Measurements from ENCODE around the gene KCNG1.
"Not testable (repeated sequence)": the region's sequence is repeated elsewhere in the genome, so short reads cannot be mapped to it uniquely, and the experiment has no call there.

The KCNG1 gene

DNA sequence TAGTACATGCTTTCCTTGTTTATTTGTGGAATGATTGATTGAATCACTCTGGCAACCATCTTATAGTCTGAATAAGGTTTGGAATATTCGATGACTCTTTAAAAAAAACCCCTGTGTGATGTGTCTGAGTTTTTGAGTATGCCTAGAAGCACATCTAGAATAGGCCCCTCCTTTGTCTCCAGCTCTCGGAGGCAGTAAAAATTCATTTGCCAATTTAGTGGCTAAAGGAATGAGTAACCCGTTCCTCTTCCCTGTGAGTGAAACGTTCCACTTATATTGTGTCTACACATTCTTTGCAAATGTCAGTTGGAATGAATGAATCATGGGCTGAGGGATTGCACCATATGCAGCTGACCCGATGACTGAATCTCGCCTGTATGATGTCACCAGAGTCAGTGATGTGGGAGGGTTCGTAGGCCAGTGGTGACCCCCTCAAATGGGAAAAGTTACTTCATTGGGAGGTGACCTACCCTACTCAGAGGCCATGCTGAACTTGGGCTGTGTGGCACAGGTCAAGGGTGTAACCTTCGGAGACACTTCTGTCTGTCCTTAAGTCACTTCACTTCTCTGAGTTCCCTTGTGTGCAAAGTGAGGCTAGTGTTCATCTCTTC lies 42.7 kb downstream of the KCNG1 start:
- Histone ChIP-seq H3K27me3 (replicated peaks; ENCODE audit: control insufficient read depth, insufficient read depth, low read length) (peaks cover 2% of the 10 kb centered on the region; the same call in 1 of the 2 replicates), H3K36me3 (ENCODE audit: control insufficient read depth, insufficient read depth, low read length) (no peaks in the 10 kb centered on the region), H3K4me3 (replicated peaks; ENCODE audit: low read depth, low read length) (no peak overlapping the region)
- DNase-seq (ENCODE audit: extremely low read depth, insufficient read length): no peak
- TF ChIP-seq, protein P1, sequence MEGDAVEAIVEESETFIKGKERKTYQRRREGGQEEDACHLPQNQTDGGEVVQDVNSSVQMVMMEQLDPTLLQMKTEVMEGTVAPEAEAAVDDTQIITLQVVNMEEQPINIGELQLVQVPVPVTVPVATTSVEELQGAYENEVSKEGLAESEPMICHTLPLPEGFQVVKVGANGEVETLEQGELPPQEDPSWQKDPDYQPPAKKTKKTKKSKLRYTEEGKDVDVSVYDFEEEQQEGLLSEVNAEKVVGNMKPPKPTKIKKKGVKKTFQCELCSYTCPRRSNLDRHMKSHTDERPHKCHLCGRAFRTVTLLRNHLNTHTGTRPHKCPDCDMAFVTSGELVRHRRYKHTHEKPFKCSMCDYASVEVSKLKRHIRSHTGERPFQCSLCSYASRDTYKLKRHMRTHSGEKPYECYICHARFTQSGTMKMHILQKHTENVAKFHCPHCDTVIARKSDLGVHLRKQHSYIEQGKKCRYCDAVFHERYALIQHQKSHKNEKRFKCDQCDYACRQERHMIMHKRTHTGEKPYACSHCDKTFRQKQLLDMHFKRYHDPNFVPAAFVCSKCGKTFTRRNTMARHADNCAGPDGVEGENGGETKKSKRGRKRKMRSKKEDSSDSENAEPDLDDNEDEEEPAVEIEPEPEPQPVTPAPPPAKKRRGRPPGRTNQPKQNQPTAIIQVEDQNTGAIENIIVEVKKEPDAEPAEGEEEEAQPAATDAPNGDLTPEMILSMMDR (IDR thresholded peaks at IDR 0.05; ENCODE audit: insufficient read depth, low read length, poor library complexity, severe bottlenecking): no peak

DNA sequence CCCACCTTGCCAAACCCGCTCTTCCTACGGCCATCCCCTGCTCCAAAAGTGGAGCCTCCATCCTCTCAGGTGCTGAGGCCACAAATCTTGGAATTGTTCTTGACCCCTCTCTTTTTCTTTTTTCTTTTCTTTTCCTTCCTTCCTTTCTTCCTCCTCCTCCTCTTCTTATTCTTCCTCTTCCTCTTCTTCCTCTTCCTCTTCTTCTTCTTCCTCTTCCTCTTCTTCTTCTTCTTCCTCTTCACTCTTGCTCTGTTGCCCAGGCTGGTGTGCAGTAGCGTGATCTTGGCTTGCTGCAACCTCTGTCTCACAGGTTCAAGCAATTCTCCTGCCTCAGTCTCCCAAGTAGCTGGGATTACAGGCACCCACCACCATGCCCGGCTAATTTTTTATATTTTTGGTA lies 44.4 kb downstream of the KCNG1 start:
- not testable (repeated sequence) for H3K36me3 ChIP-seq (ENCODE audit: control insufficient read depth, insufficient read depth, low read length); H3K4me3 ChIP-seq (replicated peaks; ENCODE audit: low read depth, low read length); DNase-seq (ENCODE audit: extremely low read depth, insufficient read length); H3K27me3 ChIP-seq (replicated peaks; ENCODE audit: control insufficient read depth, insufficient read depth, low read length)

DNA sequence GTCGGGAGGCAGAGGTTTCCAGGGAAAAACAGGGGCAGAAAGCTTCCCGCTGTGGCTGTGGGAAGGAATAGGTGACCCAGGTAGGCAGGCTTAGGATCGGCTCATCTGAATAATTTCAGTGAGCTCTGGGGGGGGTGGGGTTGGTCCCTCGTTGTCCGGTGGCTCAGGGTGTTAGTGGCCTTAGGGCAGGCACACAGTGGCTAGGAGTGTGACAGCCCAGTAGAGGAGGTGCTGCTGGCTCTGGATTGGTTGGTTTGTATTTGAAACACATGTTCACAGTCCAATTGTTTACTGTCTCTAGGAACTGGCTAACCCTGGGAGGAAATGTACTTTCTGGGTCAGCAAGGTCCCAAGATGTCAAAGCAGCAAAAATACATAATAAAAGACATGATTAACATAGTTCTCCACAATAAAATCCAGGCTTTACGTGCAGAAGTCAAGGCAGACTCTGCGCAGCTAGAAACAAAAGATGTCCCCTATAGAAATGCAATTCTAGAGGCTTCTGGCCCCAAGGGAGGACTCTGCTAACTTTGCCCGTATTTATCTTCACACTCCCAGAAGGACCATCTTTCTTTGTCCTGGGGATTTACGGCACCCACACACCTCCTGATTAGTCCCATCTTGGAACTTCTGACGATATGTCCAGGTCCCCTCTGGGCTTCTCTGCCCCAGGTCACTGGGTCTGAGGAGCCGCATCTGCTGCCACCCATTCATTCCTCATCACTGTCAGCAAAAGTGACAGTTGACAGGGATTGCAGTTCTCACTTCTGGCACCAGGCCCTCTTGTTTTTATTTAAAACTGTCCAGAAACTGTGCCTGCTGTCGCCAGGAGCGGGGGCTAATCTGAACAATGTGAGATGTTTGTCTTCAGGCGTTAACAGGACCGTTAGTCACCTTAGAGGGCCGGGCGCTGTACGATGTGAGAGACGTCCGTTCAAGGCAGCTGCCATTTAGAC lies 45.6 kb downstream of the KCNG1 start:
- Histone ChIP-seq H3K27me3 (replicated peaks; ENCODE audit: control insufficient read depth, insufficient read depth, low read length) (peaks cover 2% of the 10 kb centered on the region; the same call in 1 of the 2 replicates), H3K36me3 (ENCODE audit: control insufficient read depth, insufficient read depth, low read length) (no peaks in the 10 kb centered on the region), H3K4me3 (replicated peaks; ENCODE audit: low read depth, low read length) (no peak overlapping the region)
- TF ChIP-seq, protein P1 (IDR thresholded peaks at IDR 0.05; ENCODE audit: insufficient read depth, low read length, poor library complexity, severe bottlenecking): no peak
- DNase-seq (ENCODE audit: extremely low read depth, insufficient read length): no peak

DNA sequence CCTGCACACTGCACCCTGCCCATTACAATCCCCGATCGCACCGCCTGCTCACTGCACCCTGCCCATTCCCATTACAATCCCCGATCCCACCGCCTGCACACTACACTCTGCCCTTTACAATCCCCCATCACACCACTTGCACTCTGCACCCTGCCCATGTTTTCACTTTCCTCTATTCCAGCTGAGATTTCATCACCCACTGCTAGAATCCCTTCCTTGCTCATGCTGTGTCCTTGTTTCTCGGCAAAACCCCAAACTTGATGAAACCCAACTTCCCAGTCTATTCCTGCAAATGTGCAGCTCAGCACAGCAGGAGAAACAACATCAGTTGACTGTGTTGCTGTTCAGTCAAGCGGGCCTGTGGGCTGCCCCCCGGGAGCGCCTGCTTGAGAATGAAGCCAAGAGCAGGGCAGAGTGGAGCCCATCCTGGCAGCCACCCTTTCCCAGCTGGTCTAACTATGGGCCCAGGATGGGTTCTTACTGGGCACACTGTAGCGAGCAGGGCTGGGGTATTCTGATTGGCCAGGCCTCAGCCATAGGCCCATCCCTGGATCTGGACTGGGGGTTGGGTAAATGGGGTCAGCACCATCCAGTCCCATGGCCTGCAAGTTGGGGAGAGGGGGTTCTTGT lies 47.1 kb downstream of the KCNG1 start:
- DNase-seq (ENCODE audit: extremely low read depth, insufficient read length): no peak
- no peaks in the 10 kb centered on the region for H3K36me3 ChIP-seq (ENCODE audit: control insufficient read depth, insufficient read depth, low read length)
- H3K4me3 ChIP-seq (replicated peaks; ENCODE audit: low read depth, low read length): no peak overlapping the region
- peaks cover 2% of the 10 kb centered on the region; the same call in 1 of the 2 replicates for H3K27me3 ChIP-seq (replicated peaks; ENCODE audit: control insufficient read depth, insufficient read depth, low read length)
- TF ChIP-seq, protein P1 (IDR thresholded peaks at IDR 0.05; ENCODE audit: insufficient read depth, low read length, poor library complexity, severe bottlenecking): no peak

DNA sequence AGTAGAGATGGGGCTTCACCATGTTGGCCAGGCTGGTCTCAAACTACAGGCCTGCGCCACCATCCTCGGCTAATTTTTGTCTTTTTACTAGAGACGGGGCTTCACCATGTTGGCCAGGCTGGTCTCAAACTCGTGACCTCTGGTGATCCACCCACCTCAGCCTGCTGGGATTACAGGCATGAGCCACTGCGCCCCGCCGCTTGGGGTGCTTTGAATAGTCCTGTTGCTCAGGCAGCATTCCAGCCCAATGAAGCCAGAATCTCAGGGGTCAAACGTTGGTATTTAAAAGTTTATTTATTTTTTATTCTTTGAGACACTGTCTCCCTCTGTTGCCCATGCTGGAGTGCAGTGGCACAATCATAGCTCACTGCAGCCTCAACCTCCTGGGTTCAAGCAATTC lies 53.0 kb downstream of the KCNG1 start:
- Histone ChIP-seq H3K36me3 (ENCODE audit: control insufficient read depth, insufficient read depth, low read length) (no peaks in the 10 kb centered on the region), H3K4me3 (replicated peaks; ENCODE audit: low read depth, low read length) (no peak overlapping the region), H3K27me3 (replicated peaks; ENCODE audit: control insufficient read depth, insufficient read depth, low read length) (no peaks in the 10 kb centered on the region; the same call in 1 of the 2 replicates)
- TF ChIP-seq, protein P1 (IDR thresholded peaks at IDR 0.05; ENCODE audit: insufficient read depth, low read length, poor library complexity, severe bottlenecking): no peak
- DNase-seq (ENCODE audit: extremely low read depth, insufficient read length): no peak

DNA sequence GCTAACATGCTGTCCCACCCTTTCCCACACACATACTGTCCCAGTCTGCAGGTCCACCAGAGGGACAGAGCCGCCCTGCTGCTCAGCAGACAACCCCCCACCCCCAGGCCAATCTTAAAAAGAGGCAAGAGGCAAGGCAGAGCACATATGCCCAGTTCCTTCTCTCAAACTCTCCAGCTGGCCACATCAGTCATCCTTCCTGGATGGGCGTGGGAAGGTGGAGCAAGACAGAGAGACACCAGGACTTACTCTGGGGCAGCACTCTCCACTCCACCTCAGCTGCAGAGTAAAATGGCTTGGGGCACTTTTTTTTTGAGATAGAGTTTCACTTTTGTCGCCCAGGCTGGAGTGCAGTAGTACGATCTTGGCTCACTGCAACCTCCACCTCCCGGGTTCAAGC lies 53.5 kb downstream of the KCNG1 start:
- Histone ChIP-seq H3K27me3 (replicated peaks; ENCODE audit: control insufficient read depth, insufficient read depth, low read length) (no peaks in the 10 kb centered on the region; the same call in 1 of the 2 replicates), H3K36me3 (ENCODE audit: control insufficient read depth, insufficient read depth, low read length) (no peaks in the 10 kb centered on the region), H3K4me3 (replicated peaks; ENCODE audit: low read depth, low read length) (no peak overlapping the region)
- DNase-seq (ENCODE audit: extremely low read depth, insufficient read length): no peak
- TF ChIP-seq, protein P1 (IDR thresholded peaks at IDR 0.05; ENCODE audit: insufficient read depth, low read length, poor library complexity, severe bottlenecking): no peak

All from GM06990 (cell line).